T-helper 9 cell (primary cell): ENCODE results near the gene SLC36A1.

ENCODE experiments used
- DNase-seq: peaks from one replicate; pipeline ENCODE4 v3.0.0-alpha.2; 2020

The SLC36A1 gene

GRCh38 chr5:151451626-151452520 is 4.5 kb downstream of the SLC36A1 start:
- no peak for DNase-seq

GRCh38 chr5:151454166-151454565 is 6.8 kb downstream of the SLC36A1 start:
- DNase-seq = no peak

- no peak for DNase-seq
Measured at GRCh38 chr5:151454889-151455288, 7.5 kb downstream of the SLC36A1 start.

GRCh38 chr5:151456321-151456940 is 9.0 kb downstream of the SLC36A1 start:
- no peak for DNase-seq

- no peak for DNase-seq
Measured at GRCh38 chr5:151458314-151458713, 10.9 kb downstream of the SLC36A1 start.

- no peak for DNase-seq
Measured at GRCh38 chr5:151459680-151460324, 12.4 kb downstream of the SLC36A1 start.

GRCh38 chr5:151461312-151461711 is 13.9 kb downstream of the SLC36A1 start:
- DNase-seq = no peak

GRCh38 chr5:151463137-151464029 is 16.0 kb downstream of the SLC36A1 start:
- DNase-seq = no peak

- DNase-seq = no peak
Measured at GRCh38 chr5:151464101-151464500, 16.7 kb downstream of the SLC36A1 start.

- no peak for DNase-seq
Measured at GRCh38 chr5:151465476-151465875, 18.1 kb downstream of the SLC36A1 start.

- DNase-seq = no peak
Measured at GRCh38 chr5:151467576-151467975, 20.2 kb downstream of the SLC36A1 start.

GRCh38 chr5:151469386-151469785 is 22.0 kb downstream of the SLC36A1 start:
- no peak for DNase-seq

GRCh38 chr5:151469992-151470391 is 22.6 kb downstream of the SLC36A1 start:
- DNase-seq = no peak

GRCh38 chr5:151470439-151470838 is 23.0 kb downstream of the SLC36A1 start:
- DNase-seq = no peak

GRCh38 chr5:151471276-151471675 is 23.9 kb downstream of the SLC36A1 start:
- DNase-seq = no peak

- no peak for DNase-seq
Measured at GRCh38 chr5:151474799-151475198, 27.4 kb downstream of the SLC36A1 start.

- DNase-seq = no peak
Measured at GRCh38 chr5:151475388-151475787, 28.0 kb downstream of the SLC36A1 start.

GRCh38 chr5:151476016-151476415 is 28.6 kb downstream of the SLC36A1 start:
- DNase-seq = no peak

GRCh38 chr5:151477101-151477500 is 29.7 kb downstream of the SLC36A1 start:
- DNase-seq = no peak

GRCh38 chr5:151480384-151481293 is 33.2 kb downstream of the SLC36A1 start:
- no peak for DNase-seq

GRCh38 chr5:151483176-151483575 is 35.8 kb downstream of the SLC36A1 start:
- no peak for DNase-seq

- DNase-seq = no peak
Measured at GRCh38 chr5:151483647-151484046, 36.2 kb downstream of the SLC36A1 start.
